MM.1S (cell line): ENCODE data around the gene ECHS1.

Experiments
- DNase-seq: peaks from one replicate; pipeline ENCODE4 v3.0.0-alpha.2; 2015
- H2AFZ ChIP-seq: fragments of 300-600 bp; sonication (generic); 2 replicates; pipeline ENCODE4 v1.6.0; 2016; ENCODE audit warnings: antibody characterized with exemption, low read length
- H3F3A ChIP-seq: fragments of 300-600 bp; sonication (generic); 2 replicates; pipeline ENCODE4 v1.6.1; 2016; ENCODE audit warnings: mild to moderate bottlenecking, antibody characterized with exemption, low read length, moderate library complexity, mixed read lengths; ENCODE audit not compliant: insufficient read depth
- H3K27ac ChIP-seq: fragments of 300-600 bp; sonication (generic); 2 replicates; pipeline ENCODE4 v1.5.1; 2016; ENCODE audit warnings: mild to moderate bottlenecking, low read length
- H3K27me3 ChIP-seq: fragments of 300-600 bp; sonication (generic); replicated peaks from 2 replicates; pipeline ENCODE4 v1.6.0; 2016; ENCODE audit warnings: low read length; ENCODE audit not compliant: insufficient read depth
- H3K36me3 ChIP-seq: fragments of 300-600 bp; sonication (generic); replicated peaks from 2 replicates; pipeline ENCODE4 v1.6.1; 2016; ENCODE audit warnings: mild to moderate bottlenecking, low read length, mixed read lengths; ENCODE audit not compliant: insufficient read depth
- H3K4me1 ChIP-seq: fragments of 300-600 bp; sonication (generic); 2 replicates; pipeline ENCODE4 v1.6.1; 2016; ENCODE audit warnings: low read length, mixed read lengths
- H3K4me2 ChIP-seq: fragments of 300-600 bp; sonication (generic); 2 replicates; pipeline ENCODE4 v1.6.0; 2016; ENCODE audit warnings: low read depth, low read length
- H3K4me3 ChIP-seq: fragments of 300-600 bp; sonication (generic); 2 replicates; pipeline ENCODE4 v1.5.1; 2016; ENCODE audit warnings: low read length, mixed read lengths
- H3K79me2 ChIP-seq: fragments of 300-600 bp; sonication (generic); 2 replicates; pipeline ENCODE4 v1.6.1; 2016; ENCODE audit warnings: mixed run types, low read length, mixed read lengths
- H3K9ac ChIP-seq: fragments of 300-600 bp; sonication (generic); 2 replicates; pipeline ENCODE4 v1.6.1; 2016; ENCODE audit warnings: low read length, mixed read lengths
- H3K9me2 ChIP-seq: fragments of 300-600 bp; sonication (generic); replicated peaks from 2 replicates; pipeline ENCODE4 v1.6.1; 2016; ENCODE audit warnings: mild to moderate bottlenecking, low read length, mixed read lengths; ENCODE audit not compliant: insufficient read depth
- H3K9me3 ChIP-seq: fragments of 300-600 bp; sonication (generic); replicated peaks from 2 replicates; pipeline ENCODE4 v1.6.1; 2016; ENCODE audit warnings: mild to moderate bottlenecking, low read length, mixed read lengths; ENCODE audit not compliant: insufficient read depth
- H4K20me1 ChIP-seq: fragments of 300-600 bp; sonication (generic); 2 replicates; pipeline ENCODE4 v1.6.1; 2016; ENCODE audit warnings: mild to moderate bottlenecking, low read length, moderate library complexity, mixed read lengths; ENCODE audit not compliant: insufficient read depth
- EZH2 ChIP-seq: fragments of 300-600 bp; sonication (generic); optimal IDR thresholded peaks from 2 replicates; pipeline ENCODE3; 2017; ENCODE audit warnings: low read depth, mild to moderate bottlenecking, antibody characterized with exemption, low read length, mixed read lengths
- EZH2phosphoT487 ChIP-seq: fragments of 300-600 bp; sonication (generic); IDR thresholded peaks from 2 replicates; pipeline ENCODE4 v1.6.1; 2018; ENCODE audit warnings: antibody characterized with exemption, low read length
- TF ChIP-seq, protein P1 (sequence below): fragments of 300-600 bp; sonication (generic); IDR thresholded peaks from 2 replicates; pipeline ENCODE4 v1.5.1; 2016; ENCODE audit warnings: antibody characterized with exemption, low read length, mixed read lengths

ECHS1 gene

DNA sequence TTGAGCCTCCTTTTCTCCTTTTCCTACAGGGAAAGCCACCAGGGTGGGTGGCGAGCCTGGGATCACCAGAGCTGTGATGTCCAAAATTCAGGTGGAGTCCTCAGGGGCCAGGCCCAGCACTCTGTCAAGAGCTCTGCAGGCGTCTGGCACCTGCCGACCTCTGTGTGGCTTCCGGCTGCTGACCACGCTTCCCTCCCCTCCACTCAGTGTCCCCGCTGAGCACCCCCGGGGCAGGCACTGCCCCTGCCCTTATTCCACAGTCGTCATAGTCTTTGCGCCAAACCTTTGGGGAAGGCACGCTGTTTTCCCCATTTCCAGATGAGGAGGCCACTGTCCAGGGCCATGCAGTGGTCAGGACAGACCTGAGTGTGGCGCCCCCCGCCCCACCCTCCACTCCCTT lies 28.3 kb upstream of the ECHS1 start:
- H4K20me1 ChIP-seq: no peaks in the 10 kb centered on the region
- peak overlapping the region; percentile 52; the same call in 1 of the 2 replicates for H3K4me3 ChIP-seq
- TF ChIP-seq, protein P1, sequence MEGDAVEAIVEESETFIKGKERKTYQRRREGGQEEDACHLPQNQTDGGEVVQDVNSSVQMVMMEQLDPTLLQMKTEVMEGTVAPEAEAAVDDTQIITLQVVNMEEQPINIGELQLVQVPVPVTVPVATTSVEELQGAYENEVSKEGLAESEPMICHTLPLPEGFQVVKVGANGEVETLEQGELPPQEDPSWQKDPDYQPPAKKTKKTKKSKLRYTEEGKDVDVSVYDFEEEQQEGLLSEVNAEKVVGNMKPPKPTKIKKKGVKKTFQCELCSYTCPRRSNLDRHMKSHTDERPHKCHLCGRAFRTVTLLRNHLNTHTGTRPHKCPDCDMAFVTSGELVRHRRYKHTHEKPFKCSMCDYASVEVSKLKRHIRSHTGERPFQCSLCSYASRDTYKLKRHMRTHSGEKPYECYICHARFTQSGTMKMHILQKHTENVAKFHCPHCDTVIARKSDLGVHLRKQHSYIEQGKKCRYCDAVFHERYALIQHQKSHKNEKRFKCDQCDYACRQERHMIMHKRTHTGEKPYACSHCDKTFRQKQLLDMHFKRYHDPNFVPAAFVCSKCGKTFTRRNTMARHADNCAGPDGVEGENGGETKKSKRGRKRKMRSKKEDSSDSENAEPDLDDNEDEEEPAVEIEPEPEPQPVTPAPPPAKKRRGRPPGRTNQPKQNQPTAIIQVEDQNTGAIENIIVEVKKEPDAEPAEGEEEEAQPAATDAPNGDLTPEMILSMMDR: no peak
- TF ChIP-seq EZH2 (no peak), EZH2phosphoT487 (no peak)
- no peaks in the 10 kb centered on the region for H3K9me3 ChIP-seq
- no peak overlapping the region for H2AFZ ChIP-seq
- peaks cover 12% of the 10 kb centered on the region for H3K36me3 ChIP-seq
- no peaks in the 10 kb centered on the region for H3K9me2 ChIP-seq
- peak overlapping the region; percentile 86; the same call in 1 of the 2 replicates for H3K27ac ChIP-seq
- DNase-seq: no peak
- H3K9ac ChIP-seq: peak overlapping the region; percentile 68; the same call in 1 of the 2 replicates
- H3K79me2 ChIP-seq: peaks cover 56% of the 10 kb centered on the region
- peaks cover 29% of the 10 kb centered on the region for H3K4me1 ChIP-seq
- peak overlapping the region; percentile 94; the same call in 1 of the 2 replicates for H3K4me2 ChIP-seq
- no peaks in the 10 kb centered on the region for H3K27me3 ChIP-seq
- H3F3A ChIP-seq: peaks cover 19% of the 10 kb centered on the region

DNA sequence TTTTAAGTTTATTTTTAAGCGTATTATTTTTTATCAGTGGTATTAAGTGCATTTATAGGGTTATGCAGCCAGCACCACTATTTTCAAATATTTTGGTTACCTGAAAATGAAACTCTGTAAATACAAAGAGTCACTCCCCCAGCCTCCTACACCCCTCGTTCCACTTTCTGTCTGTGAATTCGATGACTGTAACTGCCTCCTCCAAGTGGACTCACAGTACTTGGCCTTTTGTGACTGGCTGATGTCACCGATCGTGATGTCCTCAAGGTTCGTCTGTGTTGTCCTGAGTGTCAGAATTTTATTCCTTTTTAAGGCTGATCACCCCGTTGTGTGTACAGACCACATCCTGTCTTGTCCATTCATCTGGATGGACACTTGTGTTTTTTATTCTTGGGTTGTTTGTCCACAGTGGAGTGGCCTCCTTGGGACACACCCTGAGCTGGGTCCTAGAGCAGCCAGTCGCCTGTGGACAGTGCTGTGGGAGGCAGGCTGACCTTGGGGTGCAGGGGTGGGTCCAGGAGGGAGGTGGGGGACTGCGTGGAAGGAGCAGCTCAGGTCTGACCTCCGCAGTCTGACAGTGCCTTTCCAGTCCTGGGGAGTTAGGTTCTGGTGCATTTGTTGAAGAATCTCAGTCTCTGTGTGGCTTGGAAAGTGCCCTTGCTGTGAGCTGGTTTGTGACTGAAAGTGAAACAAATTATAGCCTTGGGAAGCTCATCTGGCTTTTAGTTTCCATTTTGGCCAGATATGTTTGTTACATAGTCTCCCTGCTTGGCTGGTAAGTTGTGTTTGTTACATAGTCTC lies 27.7 kb upstream of the ECHS1 start:
- peaks cover 29% of the 10 kb centered on the region for H3K4me1 ChIP-seq
- peak overlapping the region; percentile 52 for H3K4me3 ChIP-seq
- H3K27me3 ChIP-seq: no peaks in the 10 kb centered on the region
- H4K20me1 ChIP-seq: no peaks in the 10 kb centered on the region
- peak overlapping the region; percentile 68 for H3K9ac ChIP-seq
- H3K9me2 ChIP-seq: no peaks in the 10 kb centered on the region
- peak; percentile 88 for DNase-seq
- no peaks in the 10 kb centered on the region for H3K9me3 ChIP-seq
- peaks cover 19% of the 10 kb centered on the region for H3F3A ChIP-seq
- H3K4me2 ChIP-seq: peak overlapping the region; percentile 94
- H3K79me2 ChIP-seq: peaks cover 55% of the 10 kb centered on the region
- H3K36me3 ChIP-seq: peaks cover 12% of the 10 kb centered on the region
- TF ChIP-seq, protein P1: no peak
- no peak for TF ChIP-seq EZH2phosphoT487
- TF ChIP-seq EZH2: no peak
- H3K27ac ChIP-seq: peak overlapping the region; percentile 86
- H2AFZ ChIP-seq: peak overlapping the region; percentile 24; the same call in 1 of the 2 replicates

DNA sequence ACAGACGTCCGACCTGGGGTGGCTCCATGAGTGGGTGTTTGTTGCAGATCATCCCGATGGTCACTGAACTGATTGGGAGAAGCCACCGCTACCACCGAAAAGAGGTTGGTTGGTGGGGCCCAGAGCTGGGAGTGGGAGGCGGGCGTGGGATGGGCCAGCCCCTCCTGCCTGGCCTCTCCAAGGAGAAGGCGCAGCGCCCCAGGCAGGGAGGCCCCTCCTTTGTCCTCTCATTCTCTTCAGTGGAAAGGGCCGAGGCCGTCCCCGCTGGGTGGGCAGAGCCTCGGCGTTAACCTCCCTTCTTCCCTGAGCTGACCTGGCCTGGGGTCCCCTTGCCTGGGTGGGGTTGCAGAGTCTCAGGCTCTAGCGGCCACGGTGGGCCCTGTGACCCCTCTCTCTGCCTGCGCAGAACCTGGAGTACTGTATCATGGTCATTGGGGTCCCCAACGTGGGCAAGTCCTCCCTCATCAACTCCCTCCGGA lies 26.0 kb upstream of the ECHS1 start:
- H3K9me3 ChIP-seq: no peaks in the 10 kb centered on the region
- H3K27ac ChIP-seq: no peak overlapping the region
- H3K4me3 ChIP-seq: no peak overlapping the region
- H3K9me2 ChIP-seq: no peaks in the 10 kb centered on the region
- H3K4me2 ChIP-seq: no peak overlapping the region
- no peaks in the 10 kb centered on the region for H3K27me3 ChIP-seq
- H3K4me1 ChIP-seq: peaks cover 22% of the 10 kb centered on the region
- peaks cover 19% of the 10 kb centered on the region for H3F3A ChIP-seq
- TF ChIP-seq EZH2phosphoT487: no peak
- no peak for TF ChIP-seq EZH2
- TF ChIP-seq, protein P1: no peak
- DNase-seq: no peak
- H3K79me2 ChIP-seq: peaks cover 61% of the 10 kb centered on the region
- no peaks in the 10 kb centered on the region for H4K20me1 ChIP-seq
- H3K9ac ChIP-seq: no peak overlapping the region
- peaks cover 12% of the 10 kb centered on the region for H3K36me3 ChIP-seq
- no peak overlapping the region for H2AFZ ChIP-seq
